Upper lobe of right lung (tissue), 1 donor: ENCODE measurements around the gene HS3ST2. TPM values are rescaled to one million over a fixed set of nuclear protein-coding genes. Genes with fewer than 3 reads are reported as not detected.

Experiments
- ATAC-seq: fragments of 200-7000 bp; cut with Tn5 transposase; one replicate; pipeline ENCODE4 v1.9.1; 2020; ENCODE audit warnings: mild to moderate bottlenecking, moderate library complexity
- DNase-seq: peaks from one replicate; pipeline ENCODE4 v3.0.0-alpha.2; 2020
- H3K27ac ChIP-seq: fragments of 200-600 bp; one replicate; pipeline ENCODE4 v1.8.0; 2022
- H3K27me3 ChIP-seq: fragments of 200-600 bp; one replicate; pipeline ENCODE4 v1.8.0; 2022; ENCODE audit warnings: mild to moderate bottlenecking
- H3K36me3 ChIP-seq: fragments of 200-600 bp; one replicate; pipeline ENCODE4 v1.8.0; 2022
- H3K4me1 ChIP-seq: fragments of 200-600 bp; one replicate; pipeline ENCODE4 v1.8.0; 2022
- H3K4me3 ChIP-seq: fragments of 200-600 bp; one replicate; pipeline ENCODE4 v1.8.0; 2022; ENCODE audit warnings: mild to moderate bottlenecking
- H3K9me3 ChIP-seq: fragments of 200-600 bp; one replicate; pipeline ENCODE4 v1.8.0; 2022
- CTCF ChIP-seq: fragments of 200-600 bp; IDR thresholded peaks from one replicate; pipeline ENCODE4 v1.8.0; 2022; ENCODE audit warnings: antibody characterized with exemption
- intact Hi-C: fragments of 100-400 bp; cut with DNase I; formaldehyde crosslinking; loops from one replicate; pipeline ENCODE4 v1.11.0; 2022
- total RNA-seq: library from RNA; stranded (reverse); fragmentation: NEBNext Ultra II Directional; extraction: Animal tissue kit (Norgen Biotek cat#: 25700); gene quantifications from one replicate; pipeline ENCODE4 v1.2.1, GENCODE V29; 2021
- donor health status: DM: no; HTN: yes; CAD: no; lungs with severe emphysema.

Gene HS3ST2
- total RNA-seq, 1 donor from 2014 or later = 9.6 TPM

- DNase-seq (no peak), ATAC-seq (no peak)
- TF ChIP-seq CTCF = no peak
- H3K27me3 ChIP-seq = no peaks in the 10 kb centered on the region
- no peak overlapping the region for H3K4me3 ChIP-seq
- H3K27ac ChIP-seq = no peak overlapping the region
- H3K36me3 ChIP-seq = no peaks in the 10 kb centered on the region
- intact Hi-C loops = no loop called here
- H3K4me1 ChIP-seq = no peaks in the 10 kb centered on the region
- H3K9me3 ChIP-seq = no peaks in the 10 kb centered on the region
Measured at GRCh38 chr16:22924492-22924891, 110.5 kb downstream of the HS3ST2 start.

GRCh38 chr16:22926105-22926751 is 112.3 kb downstream of the HS3ST2 start:
- Histone ChIP-seq H3K9me3 (no peaks in the 10 kb centered on the region), H3K36me3 (no peaks in the 10 kb centered on the region), H3K27me3 (no peaks in the 10 kb centered on the region), H3K4me1 (no peaks in the 10 kb centered on the region), H3K4me3 (no peak overlapping the region), H3K27ac (no peak overlapping the region)
- intact Hi-C loops = no loop called here
- no peak for ATAC-seq
- TF ChIP-seq CTCF = no peak
- no peak for DNase-seq

- intact Hi-C loops = no loop called here
- Histone ChIP-seq H3K27me3 (peaks cover 6% of the 10 kb centered on the region), H3K27ac (no peak overlapping the region), H3K36me3 (no peaks in the 10 kb centered on the region), H3K9me3 (no peaks in the 10 kb centered on the region), H3K4me3 (no peak overlapping the region), H3K4me1 (no peaks in the 10 kb centered on the region)
- DNase-seq (no peak), ATAC-seq (no peak)
- TF ChIP-seq CTCF = no peak
Measured at GRCh38 chr16:22927306-22927705, 113.3 kb downstream of the HS3ST2 start.

GRCh38 chr16:22928882-22929435 is 115.0 kb downstream of the HS3ST2 start:
- TF ChIP-seq CTCF = no peak
- ATAC-seq (no peak), DNase-seq (no peak)
- no peaks in the 10 kb centered on the region for H3K36me3 ChIP-seq
- peaks cover 8% of the 10 kb centered on the region for H3K27me3 ChIP-seq
- intact Hi-C loops = no loop called here
- H3K4me3 ChIP-seq = no peak overlapping the region
- no peaks in the 10 kb centered on the region for H3K9me3 ChIP-seq
- no peak overlapping the region for H3K27ac ChIP-seq
- no peaks in the 10 kb centered on the region for H3K4me1 ChIP-seq

GRCh38 chr16:22929461-22929860 is 115.5 kb downstream of the HS3ST2 start:
- H3K4me3 ChIP-seq = no peak overlapping the region
- intact Hi-C loops = no loop called here
- no peaks in the 10 kb centered on the region for H3K9me3 ChIP-seq
- no peaks in the 10 kb centered on the region for H3K4me1 ChIP-seq
- no peak for TF ChIP-seq CTCF
- no peak overlapping the region for H3K27ac ChIP-seq
- ATAC-seq = no peak
- peaks cover 8% of the 10 kb centered on the region for H3K27me3 ChIP-seq
- DNase-seq = no peak
- H3K36me3 ChIP-seq = no peaks in the 10 kb centered on the region
